B cell (primary cell): ENCODE results near the gene DEPDC4. TPM values are rescaled to one million over a fixed set of nuclear protein-coding genes. Genes with fewer than 3 reads are reported as not detected.

ENCODE experiments used
- ATAC-seq: fragments of 200-7000 bp; cut with Tn5 transposase; one replicate; pipeline ENCODE4 v1.10.0; 2021; ENCODE audit warnings: low read depth, mild to moderate bottlenecking, moderate number of reproducible peaks, moderate library complexity
- CTCF ChIA-PET: fragments of 350-600 bp; sonication (Branson Sonifier 250); formaldehyde crosslinking; loops from one replicate; lab custom pipeline; 2021; ENCODE audit warnings: antibody characterized with exemption, inconsistent platforms; lab: Charles Lee
- POLR2A ChIA-PET: fragments of 350-600 bp; sonication (Branson Sonifier 250); formaldehyde crosslinking; loops from one replicate; lab custom pipeline; 2021; ENCODE audit warnings: antibody characterized with exemption; lab: Charles Lee
- DNase-seq: peaks from one replicate; pipeline ENCODE4 v3.0.0; 2013
- H2AFZ ChIP-seq: 2 replicates; pipeline ENCODE4 v1.6.1; 2012; ENCODE audit warnings: mild to moderate bottlenecking, low read depth, low read length; ENCODE audit not compliant: insufficient read depth, poor library complexity, severe bottlenecking
- H3K27ac ChIP-seq, 2 donors: 1 replicate in 1 of 2; 2 replicates in 1 of 2; pipeline ENCODE4 v1.5.1; 2012 to 2013; ENCODE audit warnings: low read length in 2 of 2, mild to moderate bottlenecking in 2 of 2, moderate library complexity in 1 of 2
- H3K27me3 ChIP-seq, 4 experiments: fragments of 200-600 bp in 1 of 4; sonication (generic) in 1 of 4; replicated peaks in 1 of 4; 1 replicate in 2 of 4; 2 replicates in 2 of 4; pipeline versions ENCODE4 v1.6.1 to v1.7.0; 2013 to 2016; ENCODE audit warnings: low read length in 3 of 4, mild to moderate bottlenecking in 2 of 4, mixed read lengths in 1 of 4, moderate library complexity in 1 of 4; ENCODE audit not compliant: insufficient read depth in 4 of 4, control insufficient read depth in 3 of 4; ENCODE audit errors: control extremely low read depth in 1 of 4
- H3K36me3 ChIP-seq, 2 experiments: replicated peaks in 1 of 2; 1 replicate in 1 of 2; 2 replicates in 1 of 2; pipeline versions ENCODE4 v1.6.1 to v1.7.1; 2013; ENCODE audit warnings: low read length in 1 of 2; ENCODE audit not compliant: insufficient read depth in 2 of 2, control insufficient read depth in 1 of 2; ENCODE audit errors: control extremely low read depth in 1 of 2, extremely low read depth in 1 of 2
- H3K4me1 ChIP-seq, 2 donors: fragments of 200-600 bp in 1 of 2; sonication (generic) in 1 of 2; 1 replicate in 1 of 2; 2 replicates in 1 of 2; pipeline versions ENCODE4 v1.5.1 to v1.6.1; 2013 to 2017; ENCODE audit warnings: low read length in 2 of 2; ENCODE audit not compliant: control insufficient read depth in 2 of 2, insufficient read depth in 2 of 2
- H3K4me2 ChIP-seq: replicated peaks from 2 replicates; pipeline ENCODE3; 2012; ENCODE audit warnings: mild to moderate bottlenecking, low read depth, low read length; ENCODE audit not compliant: poor library complexity, severe bottlenecking
- H3K4me3 ChIP-seq, 5 experiments: fragments of 200-600 bp in 1 of 5; sonication (generic) in 1 of 5; 1 replicate in 3 of 5; 2 replicates in 2 of 5; pipeline versions ENCODE4 v1.5.1 to v1.7.0; 2011 to 2016; ENCODE audit warnings: low read length in 4 of 5, mild to moderate bottlenecking in 4 of 5, low read depth in 2 of 5, control low read depth in 1 of 5, moderate library complexity in 1 of 5; ENCODE audit not compliant: insufficient read depth in 1 of 5; ENCODE audit errors: control extremely low read depth in 1 of 5, extremely low read depth in 1 of 5
- H3K79me2 ChIP-seq: fragments of 200-600 bp; sonication (generic); one replicate; pipeline ENCODE4 v1.6.0; 2016; ENCODE audit warnings: low read length; ENCODE audit not compliant: control insufficient read depth, insufficient read depth
- H3K9ac ChIP-seq: fragments of 200-600 bp; sonication (generic); 2 replicates; pipeline ENCODE4 v1.6.1; 2017; ENCODE audit warnings: mild to moderate bottlenecking, low read length, moderate library complexity
- H3K9me3 ChIP-seq, 3 donors: one replicate each; pipeline versions ENCODE4 v1.6.1 to v1.7.1; 2013; ENCODE audit warnings: low read length in 2 of 3; ENCODE audit not compliant: control insufficient read depth in 2 of 3, insufficient read depth in 1 of 3; ENCODE audit errors: control extremely low read depth in 1 of 3
- H4K20me1 ChIP-seq: 2 replicates; pipeline ENCODE4 v1.6.0; 2012; ENCODE audit warnings: mild to moderate bottlenecking, low read length; ENCODE audit not compliant: insufficient read depth, control insufficient read depth, poor library complexity, severe bottlenecking
- H3K27ac Mint-ChIP-seq: one replicate; pipeline ENCODE4 v1.8.0; 2021; ENCODE audit warnings: mixed read lengths
- H3K27me3 Mint-ChIP-seq: one replicate; pipeline ENCODE4 v1.8.0; 2021; ENCODE audit warnings: mixed read lengths
- H3K4me1 Mint-ChIP-seq: one replicate; pipeline ENCODE4 v1.8.0; 2021; ENCODE audit warnings: mixed read lengths
- H3K4me3 Mint-ChIP-seq: one replicate; pipeline ENCODE4 v1.8.0; 2021; ENCODE audit warnings: mixed read lengths
- H3K9me3 Mint-ChIP-seq: one replicate; pipeline ENCODE4 v1.8.0; 2022; ENCODE audit warnings: mixed read lengths; ENCODE audit not compliant: insufficient read depth
- EZH2 ChIP-seq: IDR thresholded peaks from 2 replicates; pipeline ENCODE4 v1.6.1; 2012; ENCODE audit warnings: borderline replicate concordance, low read depth, mild to moderate bottlenecking, moderate library complexity, low read length; ENCODE audit not compliant: insufficient read depth, poor library complexity, severe bottlenecking
- WGBS: methylation state at CpG from one replicate; pipeline ENCODE4 v1.1.5; 2013; ENCODE audit warnings: missing lambda C conversion rate; ENCODE audit not compliant: insufficient coverage; 5-methylcytosine and 5-hydroxymethylcytosine counted together
- intact Hi-C: fragments of 100-400 bp; cut with micrococcal nuclease; formaldehyde crosslinking; loops from one replicate; pipeline ENCODE4 v1.10.0; 2022
- polyA plus RNA-seq: library from polyadenylated mRNA; depleted of rRNA; stranded (reverse); fragments of >200 nt; gene quantifications from 2 replicates; pipeline ENCODE4 v1.2.3, GENCODE V29; 2012
- total RNA-seq, 2 donors: library from RNA; stranded (reverse); fragments of 120-200 nt in 1 of 2; gene quantifications; 1 replicate in 1 of 2; 2 replicates in 1 of 2; pipeline versions ENCODE4 v1.2.3 to v1.2.4, GENCODE V29; 2013 to 2022
- TF ChIP-seq, protein P1 (sequence below): fragments of 200-600 bp; IDR thresholded peaks from one replicate; pipeline ENCODE4 v1.8.0; 2022; ENCODE audit warnings: antibody characterized with exemption, mild to moderate bottlenecking

Gene DEPDC4
- total and polyA plus RNA-seq, 2 donors (not counting 1 experiment from before 2014, with no cell fraction given), result 1.2 to 1.8 TPM

DNA sequence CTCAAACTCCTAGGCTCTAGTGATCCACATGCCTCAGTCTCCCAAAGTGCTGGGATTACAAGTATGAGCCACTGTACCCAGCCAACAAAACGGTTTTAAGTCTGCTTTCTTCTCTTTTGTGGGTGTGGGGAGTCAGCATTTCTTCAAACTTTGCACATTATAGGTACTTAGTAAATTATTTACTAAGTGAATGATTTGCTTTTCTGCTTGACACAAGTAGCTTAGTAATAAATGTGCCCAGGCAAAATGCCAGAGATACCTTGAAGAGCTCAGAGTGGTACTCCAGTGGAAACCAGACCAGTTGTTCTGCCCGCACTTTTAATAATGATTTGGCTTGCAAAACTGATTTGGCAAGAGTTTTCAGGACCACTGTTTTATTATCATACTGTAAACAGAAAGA lies 15.0 kb downstream of the DEPDC4 start:
- POLR2A ChIA-PET, result no interaction called here
- DNase-seq, result no peak
- ATAC-seq, result no peak
- intact Hi-C loops, result no loop called here
- no CpG with 5 or more reads among the region's 2 CpGs for WGBS
- Histone ChIP-seq H3K4me3 (no peak overlapping the region), H4K20me1 (no peaks in the 10 kb centered on the region), H2AFZ (no peak overlapping the region), H3K4me2 (no peak overlapping the region), H3K27ac (no peak overlapping the region), H3K9ac (no peak overlapping the region), H3K79me2 (no peaks in the 10 kb centered on the region), H3K36me3 (no peaks in the 10 kb centered on the region), H3K27me3 (no peaks in the 10 kb centered on the region), H3K9me3 (no peaks in the 10 kb centered on the region), H3K4me1 (no peaks in the 10 kb centered on the region)
- H3K4me3 Mint-ChIP-seq, result no peak overlapping the region
- TF ChIP-seq, protein P1, sequence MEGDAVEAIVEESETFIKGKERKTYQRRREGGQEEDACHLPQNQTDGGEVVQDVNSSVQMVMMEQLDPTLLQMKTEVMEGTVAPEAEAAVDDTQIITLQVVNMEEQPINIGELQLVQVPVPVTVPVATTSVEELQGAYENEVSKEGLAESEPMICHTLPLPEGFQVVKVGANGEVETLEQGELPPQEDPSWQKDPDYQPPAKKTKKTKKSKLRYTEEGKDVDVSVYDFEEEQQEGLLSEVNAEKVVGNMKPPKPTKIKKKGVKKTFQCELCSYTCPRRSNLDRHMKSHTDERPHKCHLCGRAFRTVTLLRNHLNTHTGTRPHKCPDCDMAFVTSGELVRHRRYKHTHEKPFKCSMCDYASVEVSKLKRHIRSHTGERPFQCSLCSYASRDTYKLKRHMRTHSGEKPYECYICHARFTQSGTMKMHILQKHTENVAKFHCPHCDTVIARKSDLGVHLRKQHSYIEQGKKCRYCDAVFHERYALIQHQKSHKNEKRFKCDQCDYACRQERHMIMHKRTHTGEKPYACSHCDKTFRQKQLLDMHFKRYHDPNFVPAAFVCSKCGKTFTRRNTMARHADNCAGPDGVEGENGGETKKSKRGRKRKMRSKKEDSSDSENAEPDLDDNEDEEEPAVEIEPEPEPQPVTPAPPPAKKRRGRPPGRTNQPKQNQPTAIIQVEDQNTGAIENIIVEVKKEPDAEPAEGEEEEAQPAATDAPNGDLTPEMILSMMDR, result no peak
- TF ChIP-seq EZH2, result no peak
- H3K4me1 Mint-ChIP-seq, result no peaks in the 10 kb centered on the region
- CTCF ChIA-PET, result no interaction called here
- H3K9me3 Mint-ChIP-seq, result no peaks in the 10 kb centered on the region
- H3K27me3 Mint-ChIP-seq, result no peaks in the 10 kb centered on the region
- H3K27ac Mint-ChIP-seq, result no peak overlapping the region

DNA sequence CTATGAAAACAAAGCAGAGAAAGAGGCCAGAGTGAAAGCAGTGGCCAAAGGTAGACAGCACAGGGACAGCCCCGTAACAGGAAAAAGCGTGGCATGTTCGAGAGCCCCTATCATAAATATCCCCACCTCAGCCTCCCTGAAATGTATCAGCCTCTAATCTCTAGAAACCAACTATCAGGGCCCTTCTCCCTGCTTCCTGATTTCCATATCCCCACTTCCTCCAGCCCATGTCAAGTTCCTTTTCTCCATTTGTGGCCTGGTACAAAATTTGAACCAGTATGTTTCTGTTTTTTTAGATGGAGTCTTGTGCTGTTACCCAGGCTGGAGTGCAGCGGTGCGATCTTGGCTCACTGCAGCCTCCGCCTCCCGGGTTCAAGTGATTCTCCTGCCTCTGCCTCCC lies 16.9 kb downstream of the DEPDC4 start:
- H3K27me3 ChIP-seq, result no peaks in the 10 kb centered on the region
- DNase-seq, result no peak
- H3K27ac ChIP-seq, result no peak overlapping the region
- ATAC-seq, result no peak
- H3K79me2 ChIP-seq, result no peaks in the 10 kb centered on the region
- no peak for TF ChIP-seq EZH2
- TF ChIP-seq, protein P1, result no peak
- no peak overlapping the region for H3K4me2 ChIP-seq
- no peak overlapping the region for H3K9ac ChIP-seq
- WGBS, result 85% methylated on average over 4 of the region's 7 CpGs
- no peaks in the 10 kb centered on the region for H3K4me1 Mint-ChIP-seq
- no peaks in the 10 kb centered on the region for H4K20me1 ChIP-seq
- H2AFZ ChIP-seq, result no peak overlapping the region
- ChIA-PET CTCF (no interaction called here), POLR2A (no interaction called here)
- no peak overlapping the region for H3K4me3 ChIP-seq
- intact Hi-C loops, result no loop called here
- no peaks in the 10 kb centered on the region for H3K9me3 Mint-ChIP-seq
- H3K36me3 ChIP-seq, result no peaks in the 10 kb centered on the region
- no peaks in the 10 kb centered on the region for H3K27me3 Mint-ChIP-seq
- no peak overlapping the region for H3K27ac Mint-ChIP-seq
- H3K4me3 Mint-ChIP-seq, result no peak overlapping the region
- no peaks in the 10 kb centered on the region for H3K9me3 ChIP-seq
- H3K4me1 ChIP-seq, result no peaks in the 10 kb centered on the region
